HepG2 (cell line): ENCODE measurements around the gene NUDT13.

Experiments used
- CTCF ChIP-seq: sonication (generic); formaldehyde crosslinking; IDR thresholded peaks from 2 replicates; pipeline ENCODE4 v1.5.0; 2020; ENCODE audit warnings: mild to moderate bottlenecking, missing genetic modification reagents, moderate library complexity
- EZH2 ChIP-seq: conservative IDR thresholded peaks from 2 replicates; pipeline ENCODE4 v1.6.1; 2012; ENCODE audit warnings: mild to moderate bottlenecking, low read depth, low read length, moderate library complexity
- HDAC2 ChIP-seq: sonication (generic); formaldehyde crosslinking; IDR thresholded peaks from 2 replicates; pipeline ENCODE4 v1.4.0; 2020; ENCODE audit warnings: missing genetic modification reagents
- HES4 ChIP-seq: sonication (generic); formaldehyde crosslinking; IDR thresholded peaks from 2 replicates; pipeline ENCODE4 v1.9.0; 2021; ENCODE audit warnings: mild to moderate bottlenecking, missing genetic modification reagents, borderline replicate concordance
- HMG20A ChIP-seq: IDR thresholded peaks from 2 replicates; pipeline ENCODE4 v1.6.1; 2016; ENCODE audit warnings: borderline replicate concordance
- HNF1B ChIP-seq: sonication (generic); formaldehyde crosslinking; IDR thresholded peaks from 2 replicates; pipeline ENCODE4 v1.5.1; 2020; ENCODE audit warnings: mild to moderate bottlenecking, moderate library complexity, missing genetic modification reagents
- REST ChIP-seq, 2 experiments: IDR thresholded peaks; 2 replicates each; pipeline ENCODE4 v1.6.1; 2011 to 2012; ENCODE audit warnings: low read length in 2 of 2, borderline replicate concordance in 1 of 2, low read depth in 1 of 2, mild to moderate bottlenecking in 1 of 2, moderate library complexity in 1 of 2
- RFX5 ChIP-seq: IDR thresholded peaks from 2 replicates; pipeline ENCODE4 v1.6.1; 2011; ENCODE audit warnings: low read depth, low read length, improper control_type of control experiment
- TFDP1 ChIP-seq: IDR thresholded peaks from 2 replicates; pipeline ENCODE4 v1.6.1; 2016; ENCODE audit warnings: missing compliant biosample characterization, missing genetic modification reagents, borderline replicate concordance
- ZNF101 ChIP-seq: sonication (generic); formaldehyde crosslinking; IDR thresholded peaks from 2 replicates; pipeline ENCODE4 v1.4.0; 2020; ENCODE audit warnings: mild to moderate bottlenecking, low read depth, missing genetic modification reagents, borderline replicate concordance
- ZNF513 ChIP-seq: sonication (generic); formaldehyde crosslinking; conservative IDR thresholded peaks from 2 replicates; pipeline ENCODE4 v1.5.0; 2020; ENCODE audit warnings: missing genetic modification reagents
- ZZZ3 ChIP-seq: sonication (generic); formaldehyde crosslinking; IDR thresholded peaks from 2 replicates; pipeline ENCODE4 v1.4.0; 2020; ENCODE audit warnings: missing genetic modification reagents, mild to moderate bottlenecking, borderline replicate concordance

- TF ChIP-seq REST (IDR thresholded peaks at IDR 0.05; ENCODE audit: borderline replicate concordance in 1 of 2, low read depth in 1 of 2, low read length in 2 of 2), result no peak
- TF ChIP-seq RFX5, result no peak
- no peak for TF ChIP-seq ZNF101 (CRISPR knock-in tag)
- TF ChIP-seq HNF1B (CRISPR knock-in tag), result no peak
- no peak for TF ChIP-seq HDAC2 (CRISPR knock-in tag)
- TF ChIP-seq ZNF513 (CRISPR knock-in tag), result no peak
- no peak for TF ChIP-seq TFDP1 (CRISPR knock-in tag)
- no peak for TF ChIP-seq ZZZ3 (CRISPR knock-in tag)
- no peak for TF ChIP-seq HES4
- TF ChIP-seq CTCF (CRISPR knock-in tag), result no peak
- no peak for TF ChIP-seq HMG20A
- no peak for TF ChIP-seq EZH2
Observed at GRCh38 chr10:73161079-73161478, 50.8 kb downstream of the NUDT13 start.
